HG03280 (cell line): Measurements from ENCODE around the gene LBR.

Source experiments
- ATAC-seq: cut with Tn5 transposase; IDR thresholded peaks from one replicate; pipeline ENCODE4 v1.9.1; 2021; ENCODE audit warnings: mild to moderate bottlenecking, moderate library complexity; ENCODE audit not compliant: unreplicated experiment

Gene LBR

DNA sequence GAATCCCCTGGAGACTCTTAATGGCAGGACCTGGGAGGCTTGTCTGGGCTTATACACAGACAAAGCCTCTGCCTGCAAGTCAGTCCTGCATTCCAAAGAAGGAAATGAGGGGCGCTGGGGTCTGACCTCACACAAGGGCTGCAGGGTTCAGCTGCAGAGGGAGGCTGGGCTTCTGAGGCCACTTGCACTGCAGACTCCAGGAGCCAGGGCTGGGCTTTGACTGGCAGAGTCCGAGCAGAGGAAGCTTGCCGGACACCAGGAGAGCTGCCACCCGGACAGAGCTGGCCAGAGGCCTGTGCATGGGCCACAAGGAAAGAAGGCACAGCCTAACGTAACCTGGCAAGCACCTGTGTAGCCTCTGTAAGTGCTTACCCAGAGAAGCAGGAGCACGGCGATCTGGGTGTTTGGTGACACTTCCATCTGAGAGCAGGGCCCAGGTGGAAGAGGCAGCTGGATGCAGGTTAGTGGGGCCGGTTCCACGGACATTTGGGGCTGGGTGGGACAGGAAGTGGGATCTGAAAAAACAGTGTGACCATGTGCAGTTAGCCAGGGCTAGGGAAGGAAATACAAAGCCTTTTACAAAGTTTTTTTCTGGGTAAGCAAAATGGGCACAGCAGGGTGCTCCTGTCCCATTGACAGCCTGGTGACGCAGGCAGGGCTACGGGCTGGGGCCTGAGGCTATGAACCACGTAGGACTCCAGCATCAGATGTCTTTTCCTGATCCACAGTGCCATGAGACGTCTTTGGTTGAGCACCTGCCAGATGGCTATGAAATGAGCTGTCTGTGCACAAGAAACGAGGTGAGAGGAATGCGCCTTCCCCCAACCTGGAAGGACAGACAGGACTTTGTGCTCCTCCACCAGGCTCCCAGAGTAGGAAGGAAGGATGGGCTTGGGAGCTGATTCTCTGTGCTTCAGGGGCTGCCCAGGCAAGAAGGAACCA lies 37.3 kb upstream of the LBR start:
- ATAC-seq: no peak

- no peak for ATAC-seq
Measured at GRCh38 chr1:225462714-225463574, 35.1 kb upstream of the LBR start.

DNA sequence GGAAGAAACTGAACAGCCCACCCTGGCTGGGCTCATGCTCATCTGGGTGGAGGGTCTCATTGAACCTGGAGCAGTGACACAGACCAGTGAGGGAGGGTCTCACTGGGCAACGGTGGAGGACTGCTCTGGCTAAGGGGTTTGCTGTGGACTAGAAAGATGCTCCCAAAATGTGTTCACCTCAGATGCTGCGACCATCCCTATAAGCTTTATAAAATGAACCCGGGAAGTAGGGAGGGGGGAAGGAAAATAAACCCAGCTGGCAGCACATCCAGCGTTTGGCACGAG lies 34.5 kb upstream of the LBR start:
- no peak for ATAC-seq

GRCh38 chr1:225461533-225462428 lies 33.9 kb upstream of the LBR start:
- no peak for ATAC-seq

GRCh38 chr1:225460737-225461532 lies 33.1 kb upstream of the LBR start:
- no peak for ATAC-seq

DNA sequence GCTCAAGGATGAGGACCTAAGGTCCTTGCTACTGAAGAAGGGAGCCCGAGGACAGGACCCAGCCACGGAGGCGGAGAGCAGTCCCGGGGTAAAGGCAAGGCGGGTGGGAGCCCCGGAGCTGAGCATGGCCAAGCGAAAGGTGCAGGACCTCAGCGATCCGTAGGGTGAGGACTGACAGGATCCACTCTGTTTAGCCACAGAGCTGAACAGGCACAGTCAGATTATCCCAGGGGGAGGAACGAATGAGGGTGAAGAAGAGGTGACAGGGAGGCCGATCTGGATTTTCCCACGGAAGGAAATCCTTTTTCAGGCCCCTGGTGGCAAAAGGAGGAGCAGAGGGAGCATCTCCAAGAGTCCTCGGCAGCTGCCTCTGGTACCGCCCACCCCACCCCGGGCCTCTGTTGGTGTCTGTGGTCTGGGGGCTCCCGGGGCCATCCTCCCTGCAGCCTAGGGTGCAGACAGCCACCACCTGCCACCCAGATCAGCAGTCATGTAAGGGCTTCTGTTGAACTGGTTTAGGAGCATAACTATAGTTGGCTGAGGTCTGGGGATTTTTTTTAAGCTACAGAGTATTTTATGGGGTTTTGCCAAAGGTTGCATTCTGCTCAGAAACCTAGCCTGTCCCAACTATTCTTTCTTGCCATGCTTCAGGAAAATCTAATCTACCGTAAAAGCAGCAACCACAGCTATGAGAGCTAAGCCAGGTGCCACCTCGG lies 32.3 kb upstream of the LBR start:
- ATAC-seq: no peak

- no peak for ATAC-seq
Measured at GRCh38 chr1:225458222-225458631, 30.4 kb upstream of the LBR start.

- no peak for ATAC-seq
Measured at GRCh38 chr1:225454733-225455132, 26.9 kb upstream of the LBR start.

DNA sequence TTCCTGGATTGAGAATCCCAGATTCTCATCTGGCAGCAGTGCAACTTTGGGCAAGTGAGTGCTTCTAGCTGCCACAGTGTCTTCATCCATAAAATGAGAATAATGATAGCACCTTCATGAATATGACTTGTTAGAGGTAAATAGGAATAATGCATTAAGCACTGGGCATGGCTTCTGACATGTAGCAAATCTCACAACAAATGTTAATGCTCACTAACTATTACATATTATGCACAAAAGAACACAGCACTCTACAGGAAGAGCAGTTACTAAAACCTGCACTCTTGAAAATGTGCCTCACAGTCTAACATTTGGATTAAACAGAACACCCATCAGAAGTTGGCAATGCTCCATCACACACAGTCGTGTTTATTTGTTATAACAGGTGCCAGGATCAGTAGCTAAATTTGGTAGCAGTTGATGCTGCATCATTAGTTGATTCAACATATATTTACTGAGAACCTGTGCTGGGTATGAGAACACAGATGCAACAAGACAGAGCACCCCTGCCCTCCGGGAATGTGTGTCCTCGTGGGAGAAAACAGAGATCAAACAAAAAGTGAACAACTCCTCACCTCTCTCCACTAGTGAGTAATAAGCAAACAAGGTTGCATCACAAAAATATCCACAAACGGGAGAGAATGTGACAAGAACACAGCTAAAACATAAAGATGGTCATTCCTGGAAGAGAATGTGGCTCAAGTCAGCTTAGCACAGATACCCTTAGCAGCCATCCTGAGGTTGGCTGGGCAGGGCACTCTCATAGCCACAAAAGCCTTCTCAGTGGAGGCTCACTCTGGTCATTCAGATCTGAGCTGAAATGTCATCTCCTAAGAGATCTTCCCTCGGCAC lies 26.2 kb upstream of the LBR start:
- no peak for ATAC-seq

- ATAC-seq: no peak
Measured at GRCh38 chr1:225451840-225452515, 24.1 kb upstream of the LBR start.

DNA sequence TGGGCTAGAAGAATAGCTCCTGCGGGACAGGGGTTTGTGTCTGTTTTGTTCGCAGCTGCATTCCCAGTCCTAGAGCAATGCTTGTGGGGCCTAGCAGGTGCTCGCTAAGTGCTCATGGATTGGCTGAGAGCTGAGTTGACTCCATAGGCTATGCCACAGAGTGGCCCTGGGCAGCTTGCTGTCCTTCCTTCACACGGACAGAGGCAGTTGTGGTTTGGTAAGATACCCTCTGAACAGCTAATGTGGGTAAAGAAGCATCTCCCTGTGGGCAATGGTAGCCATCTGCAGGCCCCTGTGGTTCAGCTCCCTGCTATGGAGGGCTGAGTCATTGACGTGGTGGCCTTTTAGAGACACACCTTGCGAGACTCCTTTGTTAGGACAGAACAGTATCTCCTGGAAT lies 23.5 kb upstream of the LBR start:
- ATAC-seq: no peak

GRCh38 chr1:225450491-225451191 lies 22.8 kb upstream of the LBR start:
- no peak for ATAC-seq

DNA sequence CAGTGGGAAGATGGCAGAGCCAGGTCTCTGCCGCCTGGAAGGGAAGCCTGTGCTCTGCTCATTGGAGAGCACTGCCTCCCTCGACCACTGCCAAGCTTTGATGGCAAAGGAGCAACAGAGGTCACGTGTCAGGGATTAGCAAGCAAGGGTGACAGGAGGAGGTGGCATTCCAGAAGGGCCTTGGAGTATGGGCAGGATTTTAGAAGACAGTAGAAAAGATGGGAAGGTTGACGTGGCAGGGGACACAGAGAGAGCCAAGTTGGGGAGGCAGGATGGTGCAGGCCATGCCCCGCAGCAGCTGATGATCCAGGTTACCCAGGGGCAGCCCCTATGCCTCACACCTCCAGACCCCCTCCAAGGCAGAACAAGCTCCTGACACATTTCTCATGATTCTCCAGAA lies 21.9 kb upstream of the LBR start:
- ATAC-seq: no peak

DNA sequence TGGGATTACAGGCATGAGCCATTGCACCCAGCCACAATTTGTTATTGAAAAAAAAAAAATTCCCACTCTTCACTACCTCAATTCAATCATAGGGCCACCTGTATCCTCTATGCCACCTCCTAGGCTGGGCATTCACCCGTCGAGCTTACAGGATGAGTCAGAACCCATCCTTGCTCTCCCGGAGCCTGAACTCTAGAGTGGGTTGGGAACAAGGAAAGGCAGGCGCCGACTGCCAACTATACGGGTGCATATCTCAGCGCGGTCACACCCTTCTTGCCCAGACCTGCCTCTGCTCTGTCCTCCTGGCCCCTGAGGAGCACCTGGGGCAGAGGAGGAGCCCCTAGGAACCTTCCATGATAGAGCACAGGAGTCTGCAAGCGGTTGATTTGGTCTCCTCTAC lies 21.4 kb upstream of the LBR start:
- ATAC-seq: no peak

GRCh38 chr1:225448146-225448805 lies 20.4 kb upstream of the LBR start:
- ATAC-seq: no peak

DNA sequence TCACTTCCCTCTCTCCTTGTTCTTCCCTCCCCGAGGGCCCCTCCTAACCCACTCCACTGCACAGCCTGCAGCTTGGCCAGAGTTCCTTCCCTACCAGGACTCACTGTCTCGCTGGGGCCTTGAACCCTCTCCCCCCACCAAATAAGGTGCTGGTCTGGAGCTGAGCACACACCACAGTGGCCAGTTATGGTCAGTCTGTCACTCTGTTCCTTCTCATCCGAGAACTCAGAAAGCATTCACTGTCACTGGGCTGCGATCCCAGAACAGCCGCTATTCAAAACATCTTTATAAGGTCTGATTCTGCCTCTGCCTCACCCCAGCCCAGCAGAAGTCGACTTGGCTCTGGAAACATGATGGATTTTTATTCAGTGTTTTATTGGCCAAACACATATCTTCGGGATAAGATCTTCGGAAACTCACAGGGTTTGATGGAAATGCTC lies 19.8 kb upstream of the LBR start:
- no peak for ATAC-seq
